Activated CD4-positive, CD25-positive, alpha-beta regulatory T cell (primary cell): Measurements from ENCODE around the gene IVD.
A peak's percentile ranks its signal among the peaks of the same experiment; 100 is the strongest.

Source experiments
- DNase-seq, 4 experiments: peaks; one replicate each; lab custom pipeline; 2025; lab: John Stamatoyannopoulos, UW

IVD gene

GRCh38 chr15:40459391-40460015 lies 53.9 kb downstream of the IVD start:
- no peak for DNase-seq

GRCh38 chr15:40460404-40460803 lies 54.8 kb downstream of the IVD start:
- no peak for DNase-seq

- no peak for DNase-seq
These were observed 56.4 kb downstream of the IVD start for GRCh38 chr15:40461958-40462357.

- no peak for DNase-seq
These were observed 57.7 kb downstream of the IVD start for GRCh38 chr15:40463279-40463678.

- no peak for DNase-seq
These were observed 58.4 kb downstream of the IVD start for GRCh38 chr15:40463886-40464545.

GRCh38 chr15:40464595-40465185 lies 59.1 kb downstream of the IVD start:
- no peak for DNase-seq

- DNase-seq = no peak
These were observed 60.3 kb downstream of the IVD start for GRCh38 chr15:40465939-40466338.

GRCh38 chr15:40466426-40467260 lies 61.0 kb downstream of the IVD start:
- no peak for DNase-seq

GRCh38 chr15:40467261-40467615 lies 61.6 kb downstream of the IVD start:
- DNase-seq = no peak

- no peak for DNase-seq
These were observed 63.3 kb downstream of the IVD start for GRCh38 chr15:40468898-40469331.

GRCh38 chr15:40469776-40470390 lies 64.3 kb downstream of the IVD start:
- DNase-seq = no peak

- DNase-seq = peak; percentile 13 to 44 (median 34)
These were observed 65.0 kb downstream of the IVD start, which contains the start of gene CHST14 for GRCh38 chr15:40470423-40471104. Gene CHST14, plus strand, starts transcription at chr15:40470984. Its CDS starts 230 bp downstream, at chr15:40471214.
